Measurements from ENCODE around the gene FNDC1.

Gene FNDC1

DNA sequence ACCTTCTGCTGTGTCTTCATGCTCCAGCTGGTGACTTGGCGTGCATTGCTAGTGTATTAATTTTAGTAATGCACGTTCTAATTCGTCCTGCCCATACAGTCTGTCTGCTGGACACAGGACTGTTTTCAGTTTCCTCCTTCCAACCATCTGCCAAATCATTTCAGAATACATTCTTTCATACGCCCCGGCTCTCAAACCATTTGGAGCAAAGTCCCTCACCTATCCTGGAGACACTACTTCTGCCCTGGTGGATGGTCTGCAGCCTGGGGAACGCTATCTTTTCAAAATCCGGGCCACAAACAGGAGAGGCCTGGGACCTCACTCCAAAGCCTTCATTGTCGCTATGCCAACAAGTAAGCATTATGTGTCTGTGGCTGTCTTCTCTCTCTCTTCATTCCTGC is 60.5 kb downstream of the FNDC1 start:
- TF ChIP-seq CTCF (IDR thresholded peaks at IDR 0.05; ENCODE audit: low read depth, low read length) = no peak
- Histone ChIP-seq H3K36me3 (no peaks in the 10 kb centered on the region), H3K27me3 (peaks cover 67% of the 10 kb centered on the region), H3K9me3 (no peaks in the 10 kb centered on the region), H3K4me1 (no peaks in the 10 kb centered on the region), H3K4me3 (ENCODE audit: low read depth, low read length) (no peak overlapping the region)
- no peak for DNase-seq

- Histone ChIP-seq H3K9me3 (no peaks in the 10 kb centered on the region), H3K4me1 (no peaks in the 10 kb centered on the region), H3K36me3 (no peaks in the 10 kb centered on the region), H3K4me3 (ENCODE audit: low read depth, low read length) (no peak overlapping the region), H3K27me3 (peaks cover 71% of the 10 kb centered on the region)
- no peak for TF ChIP-seq CTCF (IDR thresholded peaks at IDR 0.05; ENCODE audit: low read depth, low read length)
- no peak for DNase-seq
Observed at GRCh38 chr6:159232106-159232645, 63.0 kb downstream of the FNDC1 start.

DNA sequence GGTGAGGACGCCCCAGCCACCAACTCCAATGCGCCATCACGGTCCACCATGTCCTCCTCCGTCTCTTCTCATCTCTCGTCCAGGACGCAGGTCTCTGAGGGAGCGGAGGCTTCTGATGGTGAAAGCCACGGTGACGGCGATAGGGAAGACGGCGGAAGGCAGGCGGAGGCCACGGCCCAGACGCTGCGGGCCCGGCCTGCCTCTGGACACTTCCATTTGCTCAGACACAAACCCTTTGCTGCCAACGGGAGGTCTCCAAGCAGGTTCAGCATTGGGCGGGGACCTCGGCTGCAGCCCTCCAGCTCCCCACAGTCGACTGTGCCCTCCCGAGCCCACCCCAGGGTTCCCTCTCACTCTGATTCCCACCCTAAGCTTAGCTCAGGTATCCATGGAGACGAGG is 63.6 kb downstream of the FNDC1 start:
- peaks cover 69% of the 10 kb centered on the region for H3K27me3 ChIP-seq

GRCh38 chr6:159233365-159234101 is 64.3 kb downstream of the FNDC1 start:
- no peaks in the 10 kb centered on the region for H3K4me1 ChIP-seq
- DNase-seq = no peak
- H3K9me3 ChIP-seq = no peaks in the 10 kb centered on the region
- no peak overlapping the region for H3K4me3 ChIP-seq (ENCODE audit: low read depth, low read length)
- peaks cover 65% of the 10 kb centered on the region for H3K27me3 ChIP-seq
- no peaks in the 10 kb centered on the region for H3K36me3 ChIP-seq
- no peak for TF ChIP-seq CTCF (IDR thresholded peaks at IDR 0.05; ENCODE audit: low read depth, low read length)

More for the DNA sequence above, 63.6 kb downstream of the FNDC1 start:
- H3K4me3 ChIP-seq (ENCODE audit: low read depth, low read length) = no peak overlapping the region
- H3K4me1 ChIP-seq = no peaks in the 10 kb centered on the region
- no peak for DNase-seq
- H3K36me3 ChIP-seq = no peaks in the 10 kb centered on the region
- no peaks in the 10 kb centered on the region for H3K9me3 ChIP-seq
- TF ChIP-seq CTCF (IDR thresholded peaks at IDR 0.05; ENCODE audit: low read depth, low read length) = no peak

DNA sequence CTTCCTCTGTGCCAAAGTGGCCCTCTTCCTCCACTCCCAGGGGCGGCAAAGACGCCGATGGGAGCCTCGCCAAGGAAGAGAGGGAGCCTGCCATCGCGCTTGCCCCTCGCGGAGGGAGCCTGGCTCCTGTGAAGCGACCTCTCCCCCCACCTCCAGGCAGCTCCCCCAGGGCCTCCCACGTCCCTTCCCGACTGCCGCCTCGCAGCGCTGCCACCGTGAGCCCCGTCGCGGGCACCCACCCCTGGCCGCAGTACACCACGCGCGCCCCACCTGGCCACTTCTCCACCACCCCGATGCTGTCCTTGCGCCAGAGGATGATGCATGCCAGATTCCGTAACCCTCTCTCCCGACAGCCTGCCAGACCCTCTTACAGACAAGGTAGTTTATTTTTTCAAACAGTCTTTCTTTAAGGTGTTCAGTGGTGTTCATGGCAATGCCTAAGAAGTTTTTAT is 64.9 kb downstream of the FNDC1 start:
- DNase-seq = no peak
- no peak for TF ChIP-seq CTCF (IDR thresholded peaks at IDR 0.05; ENCODE audit: low read depth, low read length)
- Histone ChIP-seq H3K36me3 (no peaks in the 10 kb centered on the region), H3K27me3 (peaks cover 68% of the 10 kb centered on the region), H3K4me3 (ENCODE audit: low read depth, low read length) (no peak overlapping the region), H3K4me1 (no peaks in the 10 kb centered on the region), H3K9me3 (no peaks in the 10 kb centered on the region)

GRCh38 chr6:159238920-159239558 is 69.8 kb downstream of the FNDC1 start:
- Histone ChIP-seq H3K4me3 (ENCODE audit: low read depth, low read length) (no peak overlapping the region), H3K36me3 (no peaks in the 10 kb centered on the region), H3K9me3 (no peaks in the 10 kb centered on the region), H3K27me3 (peaks cover 35% of the 10 kb centered on the region), H3K4me1 (no peaks in the 10 kb centered on the region)
- DNase-seq = no peak
- TF ChIP-seq CTCF (IDR thresholded peaks at IDR 0.05; ENCODE audit: low read depth, low read length) = no peak

Measured in BE2C (cell line).